IPS DF 4.7 (cell line): ENCODE results near the gene SDHB.
A peak's percentile ranks its signal among the peaks of the same experiment; 100 is the strongest.
"Not testable (repeated sequence)": the region's sequence is repeated elsewhere in the genome, so short reads cannot be mapped to it uniquely, and the experiment has no call there.

Source experiments
- DNase-seq: peaks from one replicate; pipeline ENCODE4 v3.0.0-alpha.2; 2013; ENCODE audit warnings: low spot score; ENCODE audit errors: extremely low read depth

Gene SDHB

GRCh38 chr1:17075470-17076255 lies 21.8 kb upstream of the SDHB start:
- peak; percentile 84 for DNase-seq

- DNase-seq = no peak
These were observed 18.0 kb upstream of the SDHB start for GRCh38 chr1:17071794-17072193.

GRCh38 chr1:17070163-17070525 lies 16.3 kb upstream of the SDHB start:
- DNase-seq = no peak

GRCh38 chr1:17069452-17070162 lies 15.8 kb upstream of the SDHB start:
- DNase-seq = no peak

GRCh38 chr1:17068789-17069188 lies 15.0 kb upstream of the SDHB start:
- no peak for DNase-seq

GRCh38 chr1:17067465-17068240 lies 13.8 kb upstream of the SDHB start:
- no peak for DNase-seq

- no peak for DNase-seq
These were observed 13.2 kb upstream of the SDHB start for GRCh38 chr1:17067069-17067426.

- DNase-seq = no peak
These were observed 12.7 kb upstream of the SDHB start for GRCh38 chr1:17066361-17067068.

GRCh38 chr1:17065666-17066065 lies 11.8 kb upstream of the SDHB start:
- no peak for DNase-seq

- DNase-seq = not testable (repeated sequence)
These were observed 8.9 kb upstream of the SDHB start for GRCh38 chr1:17062751-17063150.

GRCh38 chr1:17061892-17062291 lies 8.1 kb upstream of the SDHB start:
- no peak for DNase-seq

- DNase-seq = no peak
These were observed 7.7 kb upstream of the SDHB start for GRCh38 chr1:17061486-17061885.

- no peak for DNase-seq
These were observed 6.5 kb upstream of the SDHB start for GRCh38 chr1:17060306-17060749.

- DNase-seq = peak; percentile 76
These were observed 5.8 kb upstream of the SDHB start for GRCh38 chr1:17059391-17060305.

GRCh38 chr1:17056551-17056950 lies 2.7 kb upstream of the SDHB start:
- no peak for DNase-seq

GRCh38 chr1:17055801-17056200 lies 2.0 kb upstream of the SDHB start:
- DNase-seq = no peak

- no peak for DNase-seq
These were observed 647 bp downstream of the SDHB start for GRCh38 chr1:17053086-17053684.

- DNase-seq = no peak
These were observed 1.2 kb downstream of the SDHB start for GRCh38 chr1:17052641-17053040.

- DNase-seq = no peak
These were observed 1.8 kb downstream of the SDHB start for GRCh38 chr1:17052038-17052437.

GRCh38 chr1:17047924-17048323 lies 5.9 kb downstream of the SDHB start:
- no peak for DNase-seq
